Measurements from ENCODE around the gene SLC16A8. TPM values are rescaled to one million over a fixed set of nuclear protein-coding genes. Genes with fewer than 3 reads are reported as not detected.
A peak's percentile ranks its signal among the peaks of the same experiment; 100 is the strongest.

Gene SLC16A8
- total RNA-seq, 4 donors from 2014 or later, result 1.4 TPM; not detected in 3

DNA sequence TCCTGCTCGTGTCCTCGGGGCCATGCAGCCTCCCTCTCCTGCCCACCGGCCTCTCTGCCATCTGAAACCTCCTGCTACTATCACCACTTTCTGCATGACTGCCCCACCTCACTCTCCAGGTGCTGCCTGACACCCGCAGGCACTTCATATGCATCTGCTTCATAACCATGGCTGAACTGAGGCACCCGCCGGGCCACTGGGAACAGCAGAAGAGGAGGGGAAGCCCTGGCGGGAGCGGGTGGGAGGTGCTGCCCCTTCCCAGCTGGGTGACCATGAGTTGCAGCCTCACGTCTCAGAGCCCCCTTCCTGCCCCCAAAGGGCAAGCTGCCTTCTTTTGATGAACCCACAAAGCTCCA, 48.5 kb downstream of the SLC16A8 start:
- intact Hi-C loops (cut with DNase I; ENCODE audit: low total_unique reads), result no loop called here
- H3K36me3 ChIP-seq, result no peaks in the 10 kb centered on the region
- no peak overlapping the region for H3K27ac ChIP-seq
- H3K4me3 ChIP-seq, result no peak overlapping the region
- H3K27me3 ChIP-seq, result no peaks in the 10 kb centered on the region
- DNase-seq, result no peak
- H3K4me1 ChIP-seq, result peaks cover 0 to 9% of the 10 kb centered on the region in 2 donors
- TF ChIP-seq, protein P1, sequence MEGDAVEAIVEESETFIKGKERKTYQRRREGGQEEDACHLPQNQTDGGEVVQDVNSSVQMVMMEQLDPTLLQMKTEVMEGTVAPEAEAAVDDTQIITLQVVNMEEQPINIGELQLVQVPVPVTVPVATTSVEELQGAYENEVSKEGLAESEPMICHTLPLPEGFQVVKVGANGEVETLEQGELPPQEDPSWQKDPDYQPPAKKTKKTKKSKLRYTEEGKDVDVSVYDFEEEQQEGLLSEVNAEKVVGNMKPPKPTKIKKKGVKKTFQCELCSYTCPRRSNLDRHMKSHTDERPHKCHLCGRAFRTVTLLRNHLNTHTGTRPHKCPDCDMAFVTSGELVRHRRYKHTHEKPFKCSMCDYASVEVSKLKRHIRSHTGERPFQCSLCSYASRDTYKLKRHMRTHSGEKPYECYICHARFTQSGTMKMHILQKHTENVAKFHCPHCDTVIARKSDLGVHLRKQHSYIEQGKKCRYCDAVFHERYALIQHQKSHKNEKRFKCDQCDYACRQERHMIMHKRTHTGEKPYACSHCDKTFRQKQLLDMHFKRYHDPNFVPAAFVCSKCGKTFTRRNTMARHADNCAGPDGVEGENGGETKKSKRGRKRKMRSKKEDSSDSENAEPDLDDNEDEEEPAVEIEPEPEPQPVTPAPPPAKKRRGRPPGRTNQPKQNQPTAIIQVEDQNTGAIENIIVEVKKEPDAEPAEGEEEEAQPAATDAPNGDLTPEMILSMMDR (IDR thresholded peaks at IDR 0.05), result no peak
- TF ChIP-seq POLR2A (IDR thresholded peaks at IDR 0.05), result no peak
- no peaks in the 10 kb centered on the region for H3K9me3 ChIP-seq

DNA sequence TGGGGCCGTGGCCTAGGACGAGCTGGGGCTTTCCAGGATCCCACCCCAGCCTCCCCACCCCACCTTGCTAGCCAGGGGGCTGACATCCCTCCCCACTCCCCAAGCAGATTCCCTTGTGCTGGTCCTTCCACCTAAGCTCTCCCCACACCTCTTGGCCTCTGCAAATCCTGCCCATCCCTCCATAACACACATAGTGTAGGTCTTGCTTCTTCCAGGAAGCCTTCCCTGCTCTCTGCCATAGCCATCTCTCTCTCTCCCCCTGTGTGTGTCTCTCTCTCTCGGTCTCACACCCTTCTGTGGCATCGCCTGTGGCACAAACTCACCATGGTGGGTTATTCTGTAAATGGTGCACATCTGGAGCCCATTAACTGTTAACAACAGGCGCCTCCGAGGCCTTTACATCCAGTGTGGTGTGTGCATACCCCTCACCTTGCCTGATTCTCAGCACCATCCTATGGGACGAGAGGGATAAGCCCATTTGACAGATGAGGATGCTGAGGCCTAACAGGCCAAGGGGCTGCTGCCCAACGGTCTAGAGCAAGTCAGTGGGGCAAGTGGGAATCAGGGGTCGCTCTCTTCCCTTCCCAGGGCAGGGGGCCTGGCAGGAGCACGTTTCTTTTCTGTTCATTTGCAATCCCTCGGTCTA, 49.0 kb downstream of the SLC16A8 start:
- H3K4me3 ChIP-seq, result no peak overlapping the region
- H3K4me1 ChIP-seq, result peaks cover 0 to 9% of the 10 kb centered on the region in 2 donors
- no peaks in the 10 kb centered on the region for H3K27me3 ChIP-seq
- intact Hi-C loops (cut with DNase I; ENCODE audit: low total_unique reads), result no loop called here
- no peaks in the 10 kb centered on the region for H3K9me3 ChIP-seq
- no peaks in the 10 kb centered on the region for H3K36me3 ChIP-seq
- peak overlapping the region; percentile 5 to 14 for H3K27ac ChIP-seq
- no peak for DNase-seq
- TF ChIP-seq, protein P1 (IDR thresholded peaks at IDR 0.05), result no peak
- no peak for TF ChIP-seq POLR2A (IDR thresholded peaks at IDR 0.05)

DNA sequence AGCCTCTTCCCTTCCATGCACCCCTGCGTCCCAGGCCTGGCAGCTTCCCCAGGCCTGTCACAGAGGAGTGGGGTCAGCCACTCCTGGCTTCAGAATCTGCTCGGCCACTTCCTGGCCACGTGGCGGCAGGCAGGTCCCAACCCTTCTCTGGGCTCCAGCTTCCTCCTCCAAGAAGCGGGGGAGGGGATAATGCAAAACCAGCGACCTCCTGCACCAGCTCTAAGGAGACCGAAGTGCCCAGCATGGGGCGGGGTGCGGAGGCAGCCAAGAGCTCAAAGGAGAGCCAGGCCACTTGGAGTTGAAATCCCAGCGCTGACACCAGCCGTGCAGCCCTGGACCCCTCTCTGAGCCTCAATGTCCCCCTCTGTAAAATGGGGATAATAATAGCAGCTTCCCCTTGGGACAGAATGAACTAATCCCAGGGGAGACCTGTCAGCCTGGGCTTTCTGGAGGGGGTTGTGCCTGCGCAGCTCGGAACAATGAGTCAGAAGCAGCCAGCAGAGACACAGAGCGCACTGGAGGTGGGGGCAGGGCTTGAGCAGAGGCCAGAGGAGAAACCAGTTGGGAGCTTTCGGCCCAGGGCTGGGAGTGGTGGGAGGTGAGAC, 49.6 kb downstream of the SLC16A8 start:
- H3K4me3 ChIP-seq, result no peak overlapping the region
- peaks cover 0 to 9% of the 10 kb centered on the region in 2 donors for H3K4me1 ChIP-seq

DNA sequence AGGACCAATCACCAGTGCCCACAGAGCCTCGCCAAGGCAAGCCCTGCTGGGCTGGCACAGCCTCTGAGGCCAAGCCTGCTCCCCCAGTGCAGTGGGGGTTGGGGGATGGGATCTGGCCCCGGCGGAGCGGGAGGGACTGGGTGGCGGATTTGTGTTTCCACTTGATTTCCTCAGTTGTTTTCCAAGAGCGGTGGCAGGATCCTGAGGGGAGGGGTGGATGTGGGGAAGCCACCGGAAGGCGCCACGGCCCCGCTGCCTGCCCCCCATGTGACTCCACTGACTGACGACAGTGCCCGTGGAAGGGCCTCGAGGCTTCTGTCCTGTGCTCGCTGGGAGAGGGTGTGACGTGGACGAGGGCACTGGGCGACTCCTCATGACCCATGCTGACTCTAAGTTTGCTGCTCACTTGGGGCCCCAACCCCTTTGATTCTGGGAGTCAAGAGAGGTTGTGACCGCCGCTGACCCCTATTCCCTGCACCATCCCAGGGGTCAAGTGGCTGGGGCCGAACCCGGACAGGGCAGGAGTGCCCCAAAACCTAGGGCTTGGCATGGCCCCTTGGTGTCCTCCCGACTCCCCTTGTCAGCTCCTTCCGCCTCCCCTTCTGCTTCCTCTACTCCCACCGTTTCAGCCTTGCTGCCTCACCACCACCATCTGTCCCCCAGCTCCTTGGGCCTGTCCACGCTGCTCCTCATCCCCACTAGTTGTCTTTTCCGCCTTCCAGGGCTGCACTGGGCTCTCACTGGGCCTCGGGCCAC, 50.3 kb downstream of the SLC16A8 start:
- no peaks in the 10 kb centered on the region for H3K9me3 ChIP-seq
- no peak overlapping the region for H3K4me3 ChIP-seq
- peaks cover 0 to 6% of the 10 kb centered on the region in 2 donors for H3K4me1 ChIP-seq
- intact Hi-C loops (cut with DNase I; ENCODE audit: low total_unique reads), result no loop called here
- no peak for TF ChIP-seq POLR2A (IDR thresholded peaks at IDR 0.05)
- TF ChIP-seq, protein P1 (IDR thresholded peaks at IDR 0.05), result no peak
- DNase-seq, result no peak
- H3K27ac ChIP-seq, result peak overlapping the region; percentile 40 to 45
- H3K36me3 ChIP-seq, result no peaks in the 10 kb centered on the region
- no peaks in the 10 kb centered on the region for H3K27me3 ChIP-seq

More for the DNA sequence above, 49.6 kb downstream of the SLC16A8 start:
- DNase-seq, result peak; percentile 64 to 72
- no peaks in the 10 kb centered on the region for H3K36me3 ChIP-seq
- no peaks in the 10 kb centered on the region for H3K9me3 ChIP-seq
- H3K27ac ChIP-seq, result peak overlapping the region; percentile 40 to 45
- TF ChIP-seq, protein P1 (IDR thresholded peaks at IDR 0.05), result no peak
- TF ChIP-seq POLR2A (IDR thresholded peaks at IDR 0.05), result no peak
- H3K27me3 ChIP-seq, result no peaks in the 10 kb centered on the region
- intact Hi-C loops (cut with DNase I; ENCODE audit: low total_unique reads), result no loop called here

Data from uterus (tissue), 4 donors.